Measurements from ENCODE around the gene TAPT1. TPM values are rescaled to one million over a fixed set of nuclear protein-coding genes. Genes with fewer than 3 reads are reported as not detected.

The TAPT1 gene
- polyA plus RNA-seq, 1 donor from 2014 or later, result 34.2 TPM

DNA sequence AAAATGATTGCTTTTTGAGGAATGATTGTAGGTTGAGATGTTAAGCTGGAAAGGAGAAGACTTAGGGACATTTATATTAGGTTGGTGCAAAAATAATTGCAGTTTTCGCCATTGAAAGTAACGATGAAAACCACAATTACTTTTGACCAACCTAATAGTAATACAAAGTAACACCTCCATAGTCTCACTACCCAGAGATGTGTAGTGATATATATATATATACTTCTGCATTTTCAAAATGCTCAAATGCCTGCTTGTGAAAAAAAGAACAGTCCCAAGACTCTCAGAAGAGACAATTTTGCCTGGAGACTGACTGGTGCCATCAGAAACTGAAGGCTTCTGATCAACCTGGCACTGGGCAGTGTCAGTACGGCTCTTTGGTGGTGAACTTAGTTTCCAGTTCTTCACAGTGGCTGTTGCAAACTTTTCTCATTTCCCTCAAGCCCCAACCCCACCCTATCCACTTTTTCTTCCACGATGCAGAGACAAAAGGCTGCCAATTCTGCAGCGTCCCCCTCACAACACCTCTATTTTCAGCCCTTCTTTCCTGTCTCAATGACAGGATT lies 35.1 kb upstream of the TAPT1 start:
- Histone ChIP-seq H3F3A (ENCODE audit: insufficient read depth, low read length, poor library complexity, severe bottlenecking) (no peaks in the 10 kb centered on the region), H3K79me2 (replicated peaks; ENCODE audit: insufficient read depth, low read length) (no peaks in the 10 kb centered on the region), H3K9me3 (ENCODE audit: low read length) (no peaks in the 10 kb centered on the region), H3K4me2 (ENCODE audit: low read length) (no peak overlapping the region), H3K36me3 (ENCODE audit: insufficient read depth, low read length) (no peaks in the 10 kb centered on the region), H3K9ac (ENCODE audit: low read length) (no peak overlapping the region), H3K9me2 (ENCODE audit: insufficient read depth, low read length) (no peaks in the 10 kb centered on the region), H3K27ac (ENCODE audit: low read length) (no peak overlapping the region), H3K4me3 (ENCODE audit: low read length) (no peak overlapping the region), H4K20me1 (ENCODE audit: insufficient read depth) (no peaks in the 10 kb centered on the region), H2AFZ (ENCODE audit: low read depth, low read length) (no peak overlapping the region), H3K27me3 (ENCODE audit: insufficient read depth, low read depth, low read length) (no peaks in the 10 kb centered on the region)
- TF ChIP-seq, protein P1, sequence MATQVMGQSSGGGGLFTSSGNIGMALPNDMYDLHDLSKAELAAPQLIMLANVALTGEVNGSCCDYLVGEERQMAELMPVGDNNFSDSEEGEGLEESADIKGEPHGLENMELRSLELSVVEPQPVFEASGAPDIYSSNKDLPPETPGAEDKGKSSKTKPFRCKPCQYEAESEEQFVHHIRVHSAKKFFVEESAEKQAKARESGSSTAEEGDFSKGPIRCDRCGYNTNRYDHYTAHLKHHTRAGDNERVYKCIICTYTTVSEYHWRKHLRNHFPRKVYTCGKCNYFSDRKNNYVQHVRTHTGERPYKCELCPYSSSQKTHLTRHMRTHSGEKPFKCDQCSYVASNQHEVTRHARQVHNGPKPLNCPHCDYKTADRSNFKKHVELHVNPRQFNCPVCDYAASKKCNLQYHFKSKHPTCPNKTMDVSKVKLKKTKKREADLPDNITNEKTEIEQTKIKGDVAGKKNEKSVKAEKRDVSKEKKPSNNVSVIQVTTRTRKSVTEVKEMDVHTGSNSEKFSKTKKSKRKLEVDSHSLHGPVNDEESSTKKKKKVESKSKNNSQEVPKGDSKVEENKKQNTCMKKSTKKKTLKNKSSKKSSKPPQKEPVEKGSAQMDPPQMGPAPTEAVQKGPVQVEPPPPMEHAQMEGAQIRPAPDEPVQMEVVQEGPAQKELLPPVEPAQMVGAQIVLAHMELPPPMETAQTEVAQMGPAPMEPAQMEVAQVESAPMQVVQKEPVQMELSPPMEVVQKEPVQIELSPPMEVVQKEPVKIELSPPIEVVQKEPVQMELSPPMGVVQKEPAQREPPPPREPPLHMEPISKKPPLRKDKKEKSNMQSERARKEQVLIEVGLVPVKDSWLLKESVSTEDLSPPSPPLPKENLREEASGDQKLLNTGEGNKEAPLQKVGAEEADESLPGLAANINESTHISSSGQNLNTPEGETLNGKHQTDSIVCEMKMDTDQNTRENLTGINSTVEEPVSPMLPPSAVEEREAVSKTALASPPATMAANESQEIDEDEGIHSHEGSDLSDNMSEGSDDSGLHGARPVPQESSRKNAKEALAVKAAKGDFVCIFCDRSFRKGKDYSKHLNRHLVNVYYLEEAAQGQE (IDR thresholded peaks at IDR 0.05; ENCODE audit: borderline replicate concordance), result no peak
- no peak for TF ChIP-seq MXI1 (conservative IDR thresholded peaks at IDR 0.05; ENCODE audit: poor library complexity, severe bottlenecking)

DNA sequence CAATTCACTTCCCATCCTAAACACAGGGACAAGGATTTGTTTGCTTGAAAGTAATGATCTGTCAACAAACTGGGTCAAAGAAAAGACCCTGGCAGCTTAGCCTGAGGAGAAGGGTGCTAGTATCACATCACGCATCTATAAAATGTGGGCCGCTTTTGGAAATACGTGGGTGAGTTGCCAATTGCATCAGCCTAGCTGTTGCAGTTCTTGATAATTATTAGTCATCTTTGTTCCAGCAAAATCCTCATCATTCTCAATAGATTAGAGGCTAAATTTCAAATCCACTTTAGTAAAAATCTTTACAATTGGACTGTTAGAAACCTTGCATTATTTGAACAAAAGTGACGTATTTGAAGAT lies 33.6 kb upstream of the TAPT1 start:
- H3K4me2 ChIP-seq (ENCODE audit: low read length), result no peak overlapping the region
- no peak overlapping the region for H3K9ac ChIP-seq (ENCODE audit: low read length)
- H3K36me3 ChIP-seq (ENCODE audit: insufficient read depth, low read length), result no peaks in the 10 kb centered on the region
- no peaks in the 10 kb centered on the region for H4K20me1 ChIP-seq (ENCODE audit: insufficient read depth)
- no peaks in the 10 kb centered on the region for H3K9me2 ChIP-seq (ENCODE audit: insufficient read depth, low read length)
- no peak overlapping the region for H3K27ac ChIP-seq (ENCODE audit: low read length)
- TF ChIP-seq, protein P1 (IDR thresholded peaks at IDR 0.05; ENCODE audit: borderline replicate concordance), result no peak
- no peak for TF ChIP-seq TAF1 (IDR thresholded peaks at IDR 0.05; ENCODE audit: low read depth)
- no peak for TF ChIP-seq EZH2 (IDR thresholded peaks at IDR 0.05; ENCODE audit: borderline replicate concordance, insufficient read depth, low read length, poor library complexity, severe bottlenecking)
- no peak for TF ChIP-seq RAD21 (conservative IDR thresholded peaks at IDR 0.05)
- no peak for TF ChIP-seq MXI1 (conservative IDR thresholded peaks at IDR 0.05; ENCODE audit: poor library complexity, severe bottlenecking)
- TF ChIP-seq EP300 (conservative IDR thresholded peaks at IDR 0.05; ENCODE audit: poor library complexity, severe bottlenecking), result no peak
- TF ChIP-seq SMC3 (conservative IDR thresholded peaks at IDR 0.05; ENCODE audit: poor library complexity), result no peak
- TF ChIP-seq POLR2AphosphoS5 (IDR thresholded peaks at IDR 0.05), result no peak
- TF ChIP-seq CTCF (IDR thresholded peaks at IDR 0.05; ENCODE audit: poor library complexity, severe bottlenecking), result no peak
- H3K79me2 ChIP-seq (replicated peaks; ENCODE audit: insufficient read depth, low read length), result no peaks in the 10 kb centered on the region
- no peaks in the 10 kb centered on the region for H3F3A ChIP-seq (ENCODE audit: insufficient read depth, low read length, poor library complexity, severe bottlenecking)
- H3K9me3 ChIP-seq (ENCODE audit: low read length), result no peaks in the 10 kb centered on the region
- H3K27me3 ChIP-seq (ENCODE audit: insufficient read depth, low read depth, low read length), result no peaks in the 10 kb centered on the region
- H3K4me3 ChIP-seq (ENCODE audit: low read length), result no peak overlapping the region
- H2AFZ ChIP-seq (ENCODE audit: low read depth, low read length), result no peak overlapping the region
